Ectodermal cell (in vitro differentiated cells): ENCODE measurements around the gene CHRNG.

ENCODE experiments used
- H3K27ac ChIP-seq: 2 replicates; pipeline ENCODE4 v1.7.0; 2013; ENCODE audit warnings: mild to moderate bottlenecking, low read depth, low read length; ENCODE audit not compliant: insufficient read depth, poor library complexity, severe bottlenecking
- H3K27me3 ChIP-seq: 2 replicates; pipeline ENCODE4 v1.7.0; 2013; ENCODE audit warnings: mild to moderate bottlenecking, low read length; ENCODE audit not compliant: insufficient read depth, control insufficient read depth, poor library complexity, severe bottlenecking
- H3K36me3 ChIP-seq: one replicate; pipeline ENCODE4 v1.7.0; 2013; ENCODE audit warnings: low read length; ENCODE audit not compliant: control insufficient read depth, insufficient read depth
- H3K4me1 ChIP-seq: one replicate; pipeline ENCODE4 v1.7.0; 2013; ENCODE audit warnings: low read length; ENCODE audit not compliant: control insufficient read depth, insufficient read depth
- H3K4me3 ChIP-seq: 2 replicates; pipeline ENCODE4 v1.7.0; 2013; ENCODE audit warnings: low read depth, low read length, control low read depth; ENCODE audit not compliant: insufficient read depth
- H3K9me3 ChIP-seq: 2 replicates; pipeline ENCODE4 v1.7.0; 2013; ENCODE audit warnings: mild to moderate bottlenecking, low read length, moderate library complexity; ENCODE audit not compliant: control insufficient read depth
- WGBS, 2 experiments: methylation state at CpG; one replicate each; pipeline ENCODE4 v1.1.7; 2013; ENCODE audit warnings: missing lambda C conversion rate in 2 of 2; 5-methylcytosine and 5-hydroxymethylcytosine counted together

Gene CHRNG

GRCh38 chr2:232575404-232575746, 35.9 kb downstream of the CHRNG start:
- no peaks in the 10 kb centered on the region for H3K9me3 ChIP-seq

DNA sequence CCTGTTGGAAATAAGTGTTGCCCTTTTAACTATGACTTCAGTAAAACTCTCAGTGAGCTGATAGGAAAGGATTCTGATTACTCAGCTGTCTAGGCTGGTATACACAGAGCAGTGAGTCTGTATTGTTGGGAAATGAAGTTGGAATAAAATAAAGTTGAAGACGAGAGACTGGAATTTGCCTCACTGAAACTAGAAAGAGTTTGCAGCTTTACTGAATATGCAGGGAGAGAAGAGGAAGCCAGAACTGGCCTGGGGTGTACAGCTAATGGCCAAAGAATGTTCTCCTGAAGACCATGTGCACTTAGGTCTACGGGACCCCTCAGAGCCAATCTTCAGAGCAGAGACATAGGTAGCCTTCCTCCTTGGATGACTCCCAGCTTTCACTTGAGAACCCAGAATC, 37.5 kb downstream of the CHRNG start:
- H3K9me3 ChIP-seq = no peaks in the 10 kb centered on the region
- H3K27ac ChIP-seq = no peak overlapping the region
- 91 to 97% methylated on average over 2 of the region's 2 CpGs for WGBS, 2 experiments
- peaks cover 13% of the 10 kb centered on the region for H3K36me3 ChIP-seq
- H3K4me3 ChIP-seq = no peak overlapping the region
- no peaks in the 10 kb centered on the region for H3K4me1 ChIP-seq
- H3K27me3 ChIP-seq = no peaks in the 10 kb centered on the region

More at GRCh38 chr2:232575404-232575746, 35.9 kb downstream of the CHRNG start:
- no peaks in the 10 kb centered on the region for H3K4me1 ChIP-seq
- WGBS, 2 experiments = 94% methylated on average over 1 of the region's 1 CpG
- H3K27ac ChIP-seq = no peak overlapping the region
- H3K36me3 ChIP-seq = peaks cover 4% of the 10 kb centered on the region
- H3K27me3 ChIP-seq = no peaks in the 10 kb centered on the region
- H3K4me3 ChIP-seq = no peak overlapping the region

DNA sequence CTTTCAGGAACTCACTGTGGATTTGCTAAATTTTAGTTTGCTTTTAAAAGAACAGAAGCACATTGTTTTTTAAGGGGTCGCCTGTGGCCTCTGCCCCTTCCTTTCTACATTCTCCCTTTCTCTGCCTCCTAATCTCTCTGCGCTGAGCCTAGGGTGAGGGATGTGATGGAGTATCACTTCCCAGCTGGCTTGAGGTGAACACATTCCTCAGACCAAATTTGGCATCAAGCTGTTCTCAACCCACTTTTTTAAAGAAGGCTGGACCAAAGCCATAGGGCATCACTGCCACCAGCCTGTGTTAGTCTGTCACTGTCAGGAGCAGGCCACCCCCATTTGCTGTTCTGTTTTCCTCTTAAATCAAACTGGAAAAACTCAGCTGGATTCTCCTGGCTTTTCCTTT, 38.3 kb downstream of the CHRNG start:
- Histone ChIP-seq H3K9me3 (no peaks in the 10 kb centered on the region), H3K27me3 (no peaks in the 10 kb centered on the region), H3K36me3 (peaks cover 13% of the 10 kb centered on the region), H3K27ac (no peak overlapping the region), H3K4me1 (no peaks in the 10 kb centered on the region), H3K4me3 (no peak overlapping the region)
- WGBS, 2 experiments = 91 to 100% methylated on average over 2 of the region's 2 CpGs

- Histone ChIP-seq H3K4me3 (no peak overlapping the region), H3K9me3 (no peaks in the 10 kb centered on the region), H3K36me3 (peaks cover 13% of the 10 kb centered on the region), H3K27ac (no peak overlapping the region), H3K4me1 (no peaks in the 10 kb centered on the region), H3K27me3 (no peaks in the 10 kb centered on the region)
- WGBS, 2 experiments = 95% methylated on average over 2 of the region's 2 CpGs
These were observed 39.1 kb downstream of the CHRNG start for GRCh38 chr2:232578626-232579025.

DNA sequence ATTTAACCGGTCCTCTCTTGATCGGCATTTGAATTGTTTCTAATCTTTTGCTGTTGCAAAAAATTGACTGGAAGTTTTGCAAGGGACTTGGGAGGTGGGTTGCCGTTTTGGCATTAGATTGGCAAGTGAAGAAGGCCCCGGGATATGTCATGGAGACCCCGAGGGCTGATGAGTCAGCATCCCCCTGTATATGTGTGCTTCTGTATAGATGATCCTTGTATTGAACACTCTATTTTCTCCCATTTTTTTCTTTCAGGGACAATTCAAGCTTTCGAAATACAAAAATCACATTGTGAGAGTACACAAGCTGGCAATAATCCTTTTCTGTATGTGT, 41.1 kb downstream of the CHRNG start:
- Histone ChIP-seq H3K27ac (no peak overlapping the region), H3K36me3 (peaks cover 13% of the 10 kb centered on the region), H3K4me1 (no peaks in the 10 kb centered on the region), H3K9me3 (no peaks in the 10 kb centered on the region), H3K27me3 (no peaks in the 10 kb centered on the region), H3K4me3 (no peak overlapping the region)
- WGBS, 2 experiments = 97% methylated on average over 6 of the region's 6 CpGs

DNA sequence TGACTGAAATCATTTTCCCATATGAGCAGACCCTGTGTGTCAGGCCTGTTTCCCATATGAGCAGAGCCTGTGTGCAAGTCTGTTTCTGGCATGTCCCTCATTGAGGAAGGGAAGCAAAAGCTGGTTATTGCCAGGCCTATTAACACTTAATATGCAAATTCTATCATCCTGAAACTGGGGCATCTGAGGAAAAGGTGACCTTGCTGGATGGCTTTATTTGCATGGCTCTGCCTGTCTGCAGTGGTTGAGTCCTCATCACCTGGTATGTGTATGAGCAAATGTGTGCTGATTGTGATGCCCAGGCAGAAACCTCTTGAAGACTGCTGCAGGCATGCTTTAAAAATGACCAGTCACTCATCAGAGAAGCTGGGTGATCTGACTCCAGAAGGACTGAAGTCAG, 42.2 kb downstream of the CHRNG start:
- no peaks in the 10 kb centered on the region for H3K27me3 ChIP-seq
- no peak overlapping the region for H3K4me3 ChIP-seq
- H3K27ac ChIP-seq = no peak overlapping the region
- peaks cover 13% of the 10 kb centered on the region for H3K36me3 ChIP-seq
- no peaks in the 10 kb centered on the region for H3K4me1 ChIP-seq
- no peaks in the 10 kb centered on the region for H3K9me3 ChIP-seq

GRCh38 chr2:232584238-232584637, 44.7 kb downstream of the CHRNG start:
- WGBS, 2 experiments = 94 to 95% methylated on average over 6 of the region's 6 CpGs

GRCh38 chr2:232586943-232587505, 47.5 kb downstream of the CHRNG start:
- Histone ChIP-seq H3K36me3 (peaks cover under 1% of the 10 kb centered on the region), H3K4me1 (no peaks in the 10 kb centered on the region)
- 82 to 88% methylated on average over 5 of the region's 5 CpGs for WGBS, 2 experiments

More at GRCh38 chr2:232584238-232584637, 44.7 kb downstream of the CHRNG start:
- peaks cover 13% of the 10 kb centered on the region for H3K36me3 ChIP-seq
- no peaks in the 10 kb centered on the region for H3K27me3 ChIP-seq
- H3K4me3 ChIP-seq = no peak overlapping the region
- H3K27ac ChIP-seq = no peak overlapping the region
- H3K4me1 ChIP-seq = no peaks in the 10 kb centered on the region
- no peaks in the 10 kb centered on the region for H3K9me3 ChIP-seq

DNA sequence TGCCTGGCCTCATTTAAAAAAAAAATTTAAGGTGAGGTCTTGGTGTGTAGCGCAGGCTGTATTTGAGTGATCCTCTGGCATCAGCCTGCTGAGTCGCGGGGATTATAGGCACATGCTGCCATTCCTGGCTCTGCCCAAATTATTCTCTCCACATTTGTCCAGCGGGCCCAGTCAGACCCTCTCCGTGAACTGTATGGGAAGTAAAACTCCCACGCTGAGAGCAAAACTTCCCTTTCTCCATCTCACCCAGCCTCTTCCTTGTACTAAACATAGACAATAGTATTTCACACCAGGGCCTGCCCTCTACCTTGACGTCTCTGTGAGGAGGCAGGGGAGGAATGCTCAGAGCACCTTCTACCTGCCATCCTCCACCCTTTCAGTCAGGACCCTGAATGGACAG, 48.0 kb downstream of the CHRNG start:
- Histone ChIP-seq H3K27ac (no peak overlapping the region), H3K36me3 (no peaks in the 10 kb centered on the region), H3K4me3 (no peak overlapping the region), H3K4me1 (no peaks in the 10 kb centered on the region), H3K9me3 (no peaks in the 10 kb centered on the region), H3K27me3 (no peaks in the 10 kb centered on the region)
- WGBS, 2 experiments = 87 to 95% methylated on average over 7 of the region's 7 CpGs

More at GRCh38 chr2:232586943-232587505, 47.5 kb downstream of the CHRNG start:
- Histone ChIP-seq H3K9me3 (no peaks in the 10 kb centered on the region), H3K27ac (no peak overlapping the region), H3K27me3 (no peaks in the 10 kb centered on the region), H3K4me3 (no peak overlapping the region)

DNA sequence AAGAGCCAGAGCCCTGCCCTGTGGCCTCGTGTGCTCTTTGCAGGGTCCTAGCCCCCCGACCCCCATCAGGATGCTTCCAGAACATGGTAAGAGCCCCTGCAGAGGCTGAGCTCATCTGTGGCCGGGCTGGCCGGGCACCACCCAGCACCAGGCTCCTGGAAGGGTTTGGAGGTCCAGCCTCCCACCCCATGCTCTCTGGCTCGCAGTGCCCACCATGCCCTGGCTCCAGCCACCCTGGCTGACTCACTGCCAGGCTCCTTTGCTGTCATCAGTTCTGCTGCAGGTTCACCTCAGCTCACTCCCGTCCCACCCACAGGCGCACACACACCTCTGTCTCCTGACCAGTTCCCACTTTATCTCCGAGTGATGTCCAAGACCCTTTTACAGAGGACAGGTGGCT, 48.5 kb downstream of the CHRNG start:
- Histone ChIP-seq H3K4me3 (no peak overlapping the region), H3K27me3 (no peaks in the 10 kb centered on the region), H3K36me3 (no peaks in the 10 kb centered on the region), H3K4me1 (no peaks in the 10 kb centered on the region), H3K9me3 (no peaks in the 10 kb centered on the region), H3K27ac (no peak overlapping the region)
- WGBS, 2 experiments = 92 to 95% methylated on average over 8 of the region's 8 CpGs
